ENCODE results near the gene HAUS5. TPM values are rescaled to one million over a fixed set of nuclear protein-coding genes. Genes with fewer than 3 reads are reported as not detected.

The HAUS5 gene
- total and polyA plus RNA-seq, 10 of the 15 experiments (the other 5 are each of a cell fraction or from before 2014, with no cell fraction given), result 3.1 to 32.6 (median 17.6) TPM

GRCh38 chr19:35590875-35591274, 21.7 kb upstream of the HAUS5 start (continued):
- TF ChIP-seq ATF3 (IDR thresholded peaks at IDR 0.05; ENCODE audit: borderline replicate concordance, extremely low read depth, low read depth, low read length) (no peak), EZH2 (IDR thresholded peaks at IDR 0.05; ENCODE audit: borderline replicate concordance, control insufficient read depth, low read depth, low read length) (no peak), RCOR1 (conservative IDR thresholded peaks at IDR 0.05; ENCODE audit: low read depth, low read length) (no peak), RBBP5 (conservative IDR thresholded peaks at IDR 0.05) (no peak), ZNF274 (IDR thresholded peaks at IDR 0.05; ENCODE audit: insufficient read depth, insufficient read length) (no peak)

GRCh38 chr19:35592226-35592625, 20.3 kb upstream of the HAUS5 start:
- Histone ChIP-seq H3K36me3 (ENCODE audit: control insufficient read depth in 2 of 2, insufficient read depth in 2 of 2, low read length in 1 of 2) (no peaks in the 10 kb centered on the region), H3K27me3 (replicated peaks in 1 of 2; ENCODE audit: control insufficient read depth in 2 of 2, insufficient read depth in 2 of 2, low read length in 1 of 2) (no peaks in the 10 kb centered on the region), H4K20me1 (ENCODE audit: control insufficient read depth, insufficient read depth) (no peaks in the 10 kb centered on the region), H3K9ac (ENCODE audit: control insufficient read depth, insufficient read depth, low read length) (no peak overlapping the region), H3K4me1 (ENCODE audit: control insufficient read depth, insufficient read depth, low read length) (no peaks in the 10 kb centered on the region; the same call in none of the 2 replicates), H3K9me3 (replicated peaks; ENCODE audit: control insufficient read depth, insufficient read depth, low read length) (no peaks in the 10 kb centered on the region), H3K27ac (ENCODE audit: control insufficient read depth, insufficient read depth) (no peak overlapping the region), H3K4me2 (ENCODE audit: control insufficient read depth, insufficient read depth) (no peak overlapping the region), H2AFZ (ENCODE audit: control insufficient read depth, low read depth, low read length) (no peak overlapping the region), H3K79me2 (ENCODE audit: control insufficient read depth, insufficient read depth, low read length) (no peaks in the 10 kb centered on the region), H3K4me3 (no peak overlapping the region)
- CTCF ChIA-PET, result interaction anchor here (0.6 to 5.8 kb wide), 11 partner anchors 22 to 239 kb away, joined by 3 to 63 read pairs (median 4); no protein-coding TSS in a partner anchor
- no peak for DNase-seq (ENCODE audit: low read depth, low spot score)
- no peak for ATAC-seq
- peak; percentile 94 for FAIRE-seq
- no TSS peak for BruUV-seq (replicated peaks)
- SMC1A ChIA-PET (ENCODE audit: uncharacterized antibody, unreplicated experiment), result interaction anchor here (1.1 to 4.6 kb wide), 5 partner anchors 12 to 342 kb away, joined by 3 to 28 read pairs (median 6); no protein-coding TSS in a partner anchor
- POLR2A ChIA-PET, result interaction anchor here (0.5 to 1.8 kb wide), 3 partner anchors 29 to 179 kb away, joined by 5 to 10 read pairs (median 8); no protein-coding TSS in a partner anchor
- RAD21 ChIA-PET (ENCODE audit: unreplicated experiment), result interaction anchor here (0.7 to 4.1 kb wide), 6 partner anchors 10 to 244 kb away, joined by 3 to 24 read pairs (median 4); partner anchors contain the start of gene COX6B1
- WGBS (ENCODE audit: insufficient coverage, insufficient replicate concordance, low lambda C conversion rate, missing lambda C conversion rate), result 22% methylated on average over 8 of the region's 8 CpGs
- intact Hi-C loops (cut with micrococcal nuclease; ENCODE audit: unreplicated experiment), result loop anchor here (1.0 kb wide), 2 partner anchors 43 to 82 kb away; no protein-coding TSS in a partner anchor
- in situ Hi-C loops (cut with MboI), result no loop called here
- no peak for TF ChIP-seq SMAD1 (IDR thresholded peaks at IDR 0.05; ENCODE audit: low read depth, partially characterized antibody)
- TF ChIP-seq KLF5 (IDR thresholded peaks at IDR 0.05; ENCODE audit: partially characterized antibody), result no peak
- peak; percentile 69; the same call in 1 of the 2 replicates for TF ChIP-seq SMC3 (IDR thresholded peaks at IDR 0.05; ENCODE audit: borderline replicate concordance, low read length)
- no peak for TF ChIP-seq ZNF384 (IDR thresholded peaks at IDR 0.05; ENCODE audit: borderline replicate concordance, low read depth, low read length)
- TF ChIP-seq CBX3 (IDR thresholded peaks at IDR 0.05; ENCODE audit: borderline replicate concordance, low read depth), result no peak
- peak; percentile 64 to 74 (median 70); a peak in 5 of 6 replicates for TF ChIP-seq CTCF (IDR thresholded peaks at IDR 0.05 in 2 of 3, conservative IDR thresholded peaks at IDR 0.05 in 1 of 3; ENCODE audit: control insufficient read depth in 2 of 3, extremely low read depth in 1 of 3, insufficient read depth in 1 of 3, low read depth in 3 of 3, low read length in 3 of 3)
- TF ChIP-seq NFYA (IDR thresholded peaks at IDR 0.05; ENCODE audit: borderline replicate concordance, low read depth, low read length), result no peak
- no peak for TF ChIP-seq NR2C1 (IDR thresholded peaks at IDR 0.05)
- TF ChIP-seq NBN (IDR thresholded peaks at IDR 0.05), result no peak
- TF ChIP-seq RCOR1 (conservative IDR thresholded peaks at IDR 0.05; ENCODE audit: low read depth, low read length), result no peak
- TF ChIP-seq RELB (IDR thresholded peaks at IDR 0.05; ENCODE audit: low read depth), result no peak
- no peak for TF ChIP-seq MEF2A (IDR thresholded peaks at IDR 0.05; ENCODE audit: insufficient read depth, low read depth, low read length)
